ENCODE results near the gene IL1RAP.
"Not testable (repeated sequence)": the region's sequence is repeated elsewhere in the genome, so short reads cannot be mapped to it uniquely, and the experiment has no call there.

IL1RAP gene

GRCh38 chr3:190513409-190514370 is at the start of gene IL1RAP:
Gene IL1RAP (plus strand): TSS chr3:190514085. CDS start chr3:190564290, 50,205 bp downstream.
- peak; percentile 83 for DNase-seq

GRCh38 chr3:190467922-190468321 is 46.0 kb upstream of the IL1RAP start:
- no peak for DNase-seq

GRCh38 chr3:190473261-190473660 is 40.6 kb upstream of the IL1RAP start:
- DNase-seq, result not testable (repeated sequence)

GRCh38 chr3:190481779-190482178 is 32.1 kb upstream of the IL1RAP start:
- DNase-seq, result no peak

- no peak for DNase-seq
Observed at GRCh38 chr3:190485830-190486532, 27.9 kb upstream of the IL1RAP start.

GRCh38 chr3:190486533-190486864 is 27.4 kb upstream of the IL1RAP start:
- DNase-seq, result no peak

GRCh38 chr3:190486908-190487607 is 26.8 kb upstream of the IL1RAP start:
- DNase-seq, result no peak

- DNase-seq, result no peak
Observed at GRCh38 chr3:190491533-190492054, 22.3 kb upstream of the IL1RAP start.

GRCh38 chr3:190492129-190492528 is 21.8 kb upstream of the IL1RAP start:
- no peak for DNase-seq

GRCh38 chr3:190492966-190493365 is 20.9 kb upstream of the IL1RAP start:
- DNase-seq, result no peak

- DNase-seq, result no peak
Observed at GRCh38 chr3:190494907-190495306, 19.0 kb upstream of the IL1RAP start.

- DNase-seq, result no peak
Observed at GRCh38 chr3:190495354-190495753, 18.5 kb upstream of the IL1RAP start.

- DNase-seq, result no peak
Observed at GRCh38 chr3:190495796-190496195, 18.1 kb upstream of the IL1RAP start.

GRCh38 chr3:190496859-190497258 is 17.0 kb upstream of the IL1RAP start:
- DNase-seq, result no peak

- DNase-seq, result no peak
Observed at GRCh38 chr3:190497811-190498210, 16.1 kb upstream of the IL1RAP start.

GRCh38 chr3:190498293-190498692 is 15.6 kb upstream of the IL1RAP start:
- no peak for DNase-seq

GRCh38 chr3:190499122-190499521 is 14.8 kb upstream of the IL1RAP start:
- DNase-seq, result no peak

- DNase-seq, result no peak
Observed at GRCh38 chr3:190502946-190503345, 10.9 kb upstream of the IL1RAP start.

GRCh38 chr3:190504354-190505125 is 9.3 kb upstream of the IL1RAP start:
- DNase-seq, result no peak

GRCh38 chr3:190505381-190506003 is 8.4 kb upstream of the IL1RAP start:
- DNase-seq, result no peak

- DNase-seq, result no peak
Observed at GRCh38 chr3:190506271-190506670, 7.6 kb upstream of the IL1RAP start.

GRCh38 chr3:190512666-190513065 is 1.2 kb upstream of the IL1RAP start:
- DNase-seq, result no peak
